HEK293 (cell line): ENCODE measurements around the gene KRIT1.

ENCODE experiments used
- CTCF ChIA-PET: fragments of 350-600 bp; formaldehyde crosslinking; extraction: SDS; loops from one replicate; lab custom pipeline; 2021; ENCODE audit warnings: antibody characterized with exemption; lab: Yijun Ruan, JAX
- POLR2A ChIA-PET: fragments of 300-600 bp; formaldehyde crosslinking; extraction: SDS; loops from one replicate; lab custom pipeline; 2020; ENCODE audit warnings: antibody characterized with exemption, inconsistent platforms; lab: Yijun Ruan, JAX
- H3K27ac ChIP-seq: fragments of 200-500 bp; sonication (Bioruptor generic); 2 replicates; pipeline ENCODE4 v1.5.1; 2014; ENCODE audit warnings: low read depth, low read length, control low read depth, inconsistent platforms; ENCODE audit errors: extremely low read depth
- H3K36me3 ChIP-seq, 2 experiments: fragments of 200-500 bp in 1 of 2; sonication (Bioruptor generic) in 1 of 2; 1 replicate in 1 of 2; 2 replicates in 1 of 2; pipeline ENCODE4 v1.5.1; 2014 to 2017; ENCODE audit warnings: inconsistent platforms in 2 of 2, low read length in 2 of 2; ENCODE audit not compliant: control insufficient read depth in 2 of 2, insufficient read depth in 1 of 2
- H3K4me1 ChIP-seq: fragments of 200-500 bp; sonication (Bioruptor generic); 2 replicates; pipeline ENCODE4 v1.5.1; 2014; ENCODE audit warnings: mild to moderate bottlenecking, low read length, inconsistent platforms; ENCODE audit not compliant: control insufficient read depth, insufficient read depth
- H3K4me3 ChIP-seq: 2 replicates; pipeline ENCODE4 v1.5.1; 2011; ENCODE audit warnings: low read depth, mild to moderate bottlenecking, control low read depth, low read length, moderate library complexity
- H3K9me3 ChIP-seq: fragments of 200-500 bp; sonication (Bioruptor generic); 2 replicates; pipeline ENCODE4 v1.5.1; 2014; ENCODE audit warnings: low read depth, low read length, inconsistent platforms; ENCODE audit not compliant: control insufficient read depth, insufficient read depth
- GLI4 ChIP-seq: fragments of 450-650 bp; formaldehyde crosslinking; IDR thresholded peaks from 2 replicates; pipeline ENCODE4 v1.5.1; 2016; ENCODE audit warnings: missing biosample characterization, missing genetic modification characterization
- HOXC10 ChIP-seq: sonication (generic); formaldehyde crosslinking; IDR thresholded peaks from 2 replicates; pipeline ENCODE4 v1.8.1; 2023; ENCODE audit warnings: mild to moderate bottlenecking, missing genetic modification reagents
- KLF16 ChIP-seq: fragments of 450-650 bp; formaldehyde crosslinking; IDR thresholded peaks from 2 replicates; pipeline ENCODE4 v1.5.1; 2017; ENCODE audit warnings: missing biosample characterization, missing genetic modification characterization
- KLF7 ChIP-seq: fragments of 450-650 bp; formaldehyde crosslinking; IDR thresholded peaks from 2 replicates; pipeline ENCODE4 v1.5.1; 2016; ENCODE audit warnings: missing biosample characterization, missing genetic modification characterization, borderline replicate concordance
- KLF9 ChIP-seq: fragments of 450-650 bp; formaldehyde crosslinking; IDR thresholded peaks from 2 replicates; pipeline ENCODE4 v1.5.1; 2016; ENCODE audit warnings: missing biosample characterization, missing genetic modification characterization, low read depth
- OVOL3 ChIP-seq: fragments of 450-650 bp; formaldehyde crosslinking; IDR thresholded peaks from 2 replicates; pipeline ENCODE4 v1.5.1; 2016; ENCODE audit warnings: missing biosample characterization, missing genetic modification characterization
- PRDM1 ChIP-seq: fragments of 450-650 bp; formaldehyde crosslinking; IDR thresholded peaks from 2 replicates; pipeline ENCODE4; 2016; ENCODE audit warnings: missing biosample characterization, missing genetic modification characterization
- RBAK ChIP-seq: fragments of 450-650 bp; formaldehyde crosslinking; IDR thresholded peaks from 2 replicates; pipeline ENCODE4 v1.5.1; 2016; ENCODE audit warnings: missing biosample characterization, missing genetic modification characterization
- SCRT1 ChIP-seq: fragments of 450-650 bp; formaldehyde crosslinking; IDR thresholded peaks from 2 replicates; pipeline ENCODE4 v1.5.1; 2016; ENCODE audit warnings: missing biosample characterization, missing genetic modification characterization, borderline replicate concordance
- TRIM28 ChIP-seq: IDR thresholded peaks from 2 replicates; pipeline ENCODE4 v1.6.1; 2011; ENCODE audit warnings: low read length, control low read depth, borderline replicate concordance
- YY2 ChIP-seq: fragments of 450-650 bp; formaldehyde crosslinking; IDR thresholded peaks from 2 replicates; pipeline ENCODE4 v1.5.1; 2016; ENCODE audit warnings: missing biosample characterization, missing genetic modification characterization
- ZBTB1 ChIP-seq: fragments of 450-650 bp; formaldehyde crosslinking; IDR thresholded peaks from 2 replicates; pipeline ENCODE4 v1.5.1; 2016; ENCODE audit warnings: missing biosample characterization, missing genetic modification characterization
- ZBTB21 ChIP-seq: fragments of 450-650 bp; formaldehyde crosslinking; IDR thresholded peaks from 2 replicates; pipeline ENCODE4 v1.5.1; 2017; ENCODE audit warnings: missing biosample characterization, missing genetic modification characterization
- ZNF10 ChIP-seq: fragments of 450-650 bp; formaldehyde crosslinking; IDR thresholded peaks from 2 replicates; pipeline ENCODE4 v1.5.1; 2017; ENCODE audit warnings: missing biosample characterization, missing genetic modification characterization
- ZNF133 ChIP-seq: fragments of 450-650 bp; formaldehyde crosslinking; IDR thresholded peaks from 2 replicates; pipeline ENCODE4 v1.5.1; 2016; ENCODE audit warnings: missing biosample characterization, missing genetic modification characterization
- ZNF155 ChIP-seq: fragments of 450-650 bp; formaldehyde crosslinking; IDR thresholded peaks from 2 replicates; pipeline ENCODE4 v1.5.1; 2016; ENCODE audit warnings: missing biosample characterization, missing genetic modification characterization
- ZNF157 ChIP-seq: fragments of 450-650 bp; formaldehyde crosslinking; IDR thresholded peaks from 2 replicates; pipeline ENCODE4 v1.5.1; 2016; ENCODE audit warnings: missing biosample characterization, missing genetic modification characterization
- ZNF174 ChIP-seq: fragments of 450-650 bp; formaldehyde crosslinking; IDR thresholded peaks from 2 replicates; pipeline ENCODE4 v1.5.0; 2017; ENCODE audit warnings: missing biosample characterization, mild to moderate bottlenecking, missing genetic modification characterization
- ZNF248 ChIP-seq: fragments of 450-650 bp; formaldehyde crosslinking; IDR thresholded peaks from 2 replicates; pipeline ENCODE4 v1.5.1; 2017; ENCODE audit warnings: missing biosample characterization, missing genetic modification characterization
- ZNF266 ChIP-seq: fragments of 450-650 bp; formaldehyde crosslinking; IDR thresholded peaks from 2 replicates; pipeline ENCODE4 v1.5.1; 2016; ENCODE audit warnings: missing biosample characterization, missing genetic modification characterization, low read depth
- ZNF292 ChIP-seq: fragments of 450-650 bp; formaldehyde crosslinking; IDR thresholded peaks from 2 replicates; pipeline ENCODE4 v1.5.1; 2016; ENCODE audit warnings: low read depth, missing biosample characterization, missing genetic modification characterization, borderline replicate concordance
- ZNF426 ChIP-seq: fragments of 450-650 bp; formaldehyde crosslinking; IDR thresholded peaks from 2 replicates; pipeline ENCODE4 v1.5.1; 2017; ENCODE audit warnings: missing biosample characterization, missing genetic modification characterization, mild to moderate bottlenecking, inconsistent platforms, moderate library complexity
- ZNF510 ChIP-seq: fragments of 450-650 bp; formaldehyde crosslinking; IDR thresholded peaks from 2 replicates; pipeline ENCODE4 v1.5.1; 2018; ENCODE audit warnings: mild to moderate bottlenecking, missing genetic modification characterization, missing biosample characterization; ENCODE audit not compliant: insufficient replicate concordance
- ZNF544 ChIP-seq: fragments of 450-650 bp; formaldehyde crosslinking; IDR thresholded peaks from 2 replicates; pipeline ENCODE4 v1.5.0; 2017; ENCODE audit warnings: missing biosample characterization, missing genetic modification characterization
- ZNF610 ChIP-seq: fragments of 450-650 bp; formaldehyde crosslinking; IDR thresholded peaks from 2 replicates; pipeline ENCODE4 v1.5.1; 2016; ENCODE audit warnings: missing biosample characterization, missing genetic modification characterization, borderline replicate concordance
- ZNF701 ChIP-seq: fragments of 450-650 bp; formaldehyde crosslinking; IDR thresholded peaks from 2 replicates; pipeline ENCODE4 v1.5.1; 2016; ENCODE audit warnings: missing biosample characterization, missing genetic modification characterization
- ZNF792 ChIP-seq: fragments of 450-650 bp; formaldehyde crosslinking; IDR thresholded peaks from 2 replicates; pipeline ENCODE4 v1.5.1; 2016; ENCODE audit warnings: missing biosample characterization, missing genetic modification characterization
- ZSCAN23 ChIP-seq: fragments of 450-650 bp; formaldehyde crosslinking; IDR thresholded peaks from 2 replicates; pipeline ENCODE4 v1.5.1; 2016; ENCODE audit warnings: missing biosample characterization, missing genetic modification characterization
- TF ChIP-seq, protein P1 (sequence below): fragments of 450-650 bp; formaldehyde crosslinking; IDR thresholded peaks from 2 replicates; pipeline ENCODE4 v1.5.1; 2017; ENCODE audit warnings: missing biosample characterization, mild to moderate bottlenecking, missing genetic modification characterization, moderate library complexity
- TF ChIP-seq, protein P2 (sequence below): fragments of 450-650 bp; formaldehyde crosslinking; IDR thresholded peaks from 2 replicates; pipeline ENCODE4 v1.5.1; 2016; ENCODE audit warnings: missing biosample characterization, missing genetic modification characterization
- TF ChIP-seq, protein P3 (sequence below): fragments of 450-650 bp; formaldehyde crosslinking; IDR thresholded peaks from 2 replicates; pipeline ENCODE4 v1.5.1; 2016; ENCODE audit warnings: missing biosample characterization, missing genetic modification characterization
- TF ChIP-seq, protein P4 (sequence below): fragments of 450-650 bp; formaldehyde crosslinking; IDR thresholded peaks from 2 replicates; pipeline ENCODE4 v1.5.1; 2017; ENCODE audit warnings: missing biosample characterization, missing genetic modification characterization
- TF ChIP-seq, protein P5 (sequence below): fragments of 450-650 bp; formaldehyde crosslinking; IDR thresholded peaks from 2 replicates; pipeline ENCODE4 v1.5.1; 2016; ENCODE audit warnings: missing biosample characterization, missing genetic modification characterization

Gene KRIT1

DNA sequence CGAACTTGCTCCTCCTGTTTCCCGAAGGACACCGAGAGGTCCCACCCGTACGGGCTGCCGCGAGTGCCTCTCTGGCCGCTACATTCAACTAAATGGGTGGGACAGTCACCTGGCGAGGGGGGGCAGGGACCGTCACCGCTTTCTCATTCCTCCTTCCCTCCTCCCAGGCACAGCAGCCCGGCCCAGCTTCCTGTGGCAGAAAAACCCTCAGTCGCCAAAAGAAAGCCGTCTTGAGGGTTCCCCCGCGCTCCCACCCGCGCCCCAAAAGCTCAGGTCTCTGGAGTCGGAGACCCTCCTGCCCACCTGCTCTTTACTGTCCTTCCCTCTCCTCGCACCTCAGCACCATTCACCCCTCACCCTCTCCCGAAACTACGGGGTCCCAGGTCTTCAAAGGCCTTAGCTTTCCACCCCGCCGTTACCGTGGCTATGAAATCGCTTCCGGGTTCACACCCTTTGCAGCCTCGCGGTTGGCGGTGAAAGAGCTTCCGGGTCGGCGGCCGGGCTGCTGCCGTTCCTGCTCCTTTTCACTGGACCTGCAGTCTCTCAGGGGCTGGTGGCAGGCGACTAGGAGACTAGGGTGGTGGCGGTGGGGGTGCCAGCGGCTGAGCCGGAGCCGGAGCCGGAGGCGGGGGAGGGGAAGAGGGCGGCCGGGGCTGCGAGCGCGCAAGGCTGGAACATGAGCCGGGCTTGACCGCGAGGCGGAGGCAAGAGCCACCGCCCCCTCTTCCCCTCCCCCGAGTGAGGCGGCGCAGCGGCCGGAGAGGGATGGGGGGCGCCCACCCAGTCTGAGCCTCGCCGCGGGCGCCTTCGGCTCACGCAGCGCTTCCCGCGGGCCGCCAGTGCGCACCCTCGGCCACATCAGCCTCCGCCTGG is at the start of gene KRIT1, which contains the start of gene ANKIB1:
TSS of gene KRIT1 (minus strand) at position 428 of the 873 bp plus-strand sequence. CDS start 3,779 bp downstream, outside the sequence.
TSS of gene ANKIB1 (plus strand) at position 488 of the 873 bp plus-strand sequence. CDS start 49,005 bp downstream, outside the sequence.
- POLR2A ChIA-PET: interaction anchor here (0.6 to 1.9 kb wide), 13 partner anchors 9 to 283 kb away, joined by 3 to 22 read pairs (median 4); partner anchors contain the start of genes CYP51A1, GATAD1, PEX1 and RBM48
- peaks cover 4% of the 10 kb centered on the region; the same call in 1 of the 2 replicates for H3K4me1 ChIP-seq
- H3K9me3 ChIP-seq: no peaks in the 10 kb centered on the region
- H3K4me3 ChIP-seq: peak within 1 kb of the TSS; percentile 93
- H3K36me3 ChIP-seq: peaks cover 6 to 19% of the 10 kb centered on the region in 2 experiments
- peak within 1 kb of the TSS; percentile 81 for H3K27ac ChIP-seq
- CTCF ChIA-PET: interaction anchor here (0.6 to 1.6 kb wide), 5 partner anchors 68 to 374 kb away, joined by 3 to 9 read pairs (median 3); partner anchors contain the start of gene GATAD1
- 0 out of 2 replicates have a peak, but pooled peaks have one; percentile 48 for TF ChIP-seq GLI4
- TF ChIP-seq ZNF248 (tag by site-specific recombination): no peak
- no peak for TF ChIP-seq SCRT1 (tag by site-specific recombination)
- peak; percentile 46; the same call in 1 of the 2 replicates for TF ChIP-seq KLF9 (tag by site-specific recombination)
- TF ChIP-seq HOXC10: no peak
- TF ChIP-seq, protein P1, sequence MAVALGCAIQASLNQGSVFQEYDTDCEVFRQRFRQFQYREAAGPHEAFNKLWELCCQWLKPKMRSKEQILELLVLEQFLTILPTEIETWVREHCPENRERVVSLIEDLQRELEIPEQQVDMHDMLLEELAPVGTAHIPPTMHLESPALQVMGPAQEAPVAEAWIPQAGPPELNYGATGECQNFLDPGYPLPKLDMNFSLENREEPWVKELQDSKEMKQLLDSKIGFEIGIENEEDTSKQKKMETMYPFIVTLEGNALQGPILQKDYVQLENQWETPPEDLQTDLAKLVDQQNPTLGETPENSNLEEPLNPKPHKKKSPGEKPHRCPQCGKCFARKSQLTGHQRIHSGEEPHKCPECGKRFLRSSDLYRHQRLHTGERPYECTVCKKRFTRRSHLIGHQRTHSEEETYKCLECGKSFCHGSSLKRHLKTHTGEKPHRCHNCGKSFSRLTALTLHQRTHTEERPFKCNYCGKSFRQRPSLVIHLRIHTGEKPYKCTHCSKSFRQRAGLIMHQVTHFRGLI: no peak
- TF ChIP-seq ZSCAN23 (tag by site-specific recombination): no peak
- no peak for TF ChIP-seq KLF7 (tag by site-specific recombination)
- no peak for TF ChIP-seq PRDM1 (tag by site-specific recombination)
- TF ChIP-seq ZNF510 (tag by site-specific recombination): no peak
- no peak for TF ChIP-seq ZNF174 (tag by site-specific recombination)
- TF ChIP-seq ZNF701 (tag by site-specific recombination): no peak
- TF ChIP-seq OVOL3 (tag by site-specific recombination): 0 out of 2 replicates have a peak, but pooled peaks have one; percentile 27
- TF ChIP-seq ZNF426 (tag by site-specific recombination): no peak
- TF ChIP-seq, protein P2, sequence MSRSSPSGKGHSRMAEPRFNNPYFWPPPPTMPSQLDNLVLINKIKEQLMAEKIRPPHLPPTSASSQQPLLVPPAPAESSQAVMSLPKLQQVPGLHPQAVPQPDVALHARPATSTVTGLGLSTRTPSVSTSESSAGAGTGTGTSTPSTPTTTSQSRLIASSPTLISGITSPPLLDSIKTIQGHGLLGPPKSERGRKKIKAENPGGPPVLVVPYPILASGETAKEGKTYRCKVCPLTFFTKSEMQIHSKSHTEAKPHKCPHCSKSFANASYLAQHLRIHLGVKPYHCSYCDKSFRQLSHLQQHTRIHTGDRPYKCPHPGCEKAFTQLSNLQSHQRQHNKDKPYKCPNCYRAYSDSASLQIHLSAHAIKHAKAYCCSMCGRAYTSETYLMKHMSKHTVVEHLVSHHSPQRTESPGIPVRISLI (tag by site-specific recombination): no peak
- TF ChIP-seq ZBTB21 (tag by site-specific recombination): 0 out of 2 replicates have a peak, but pooled peaks have one; percentile 23
- TF ChIP-seq, protein P3, sequence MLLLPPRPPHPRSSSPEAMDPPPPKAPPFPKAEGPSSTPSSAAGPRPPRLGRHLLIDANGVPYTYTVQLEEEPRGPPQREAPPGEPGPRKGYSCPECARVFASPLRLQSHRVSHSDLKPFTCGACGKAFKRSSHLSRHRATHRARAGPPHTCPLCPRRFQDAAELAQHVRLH: peak; percentile 99
- TF ChIP-seq KLF16 (tag by site-specific recombination): peak; percentile 81; the same call in 1 of the 2 replicates
- no peak for TF ChIP-seq TRIM28
- TF ChIP-seq ZBTB1: no peak
- TF ChIP-seq, protein P4, sequence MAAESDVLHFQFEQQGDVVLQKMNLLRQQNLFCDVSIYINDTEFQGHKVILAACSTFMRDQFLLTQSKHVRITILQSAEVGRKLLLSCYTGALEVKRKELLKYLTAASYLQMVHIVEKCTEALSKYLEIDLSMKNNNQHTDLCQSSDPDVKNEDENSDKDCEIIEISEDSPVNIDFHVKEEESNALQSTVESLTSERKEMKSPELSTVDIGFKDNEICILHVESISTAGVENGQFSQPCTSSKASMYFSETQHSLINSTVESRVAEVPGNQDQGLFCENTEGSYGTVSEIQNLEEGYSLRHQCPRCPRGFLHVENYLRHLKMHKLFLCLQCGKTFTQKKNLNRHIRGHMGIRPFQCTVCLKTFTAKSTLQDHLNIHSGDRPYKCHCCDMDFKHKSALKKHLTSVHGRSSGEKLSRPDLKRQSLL: peak; percentile 69
- TF ChIP-seq RBAK (tag by site-specific recombination): no peak
- TF ChIP-seq ZNF10 (tag by site-specific recombination): no peak
- TF ChIP-seq ZNF610 (tag by site-specific recombination): no peak
- TF ChIP-seq ZNF792 (tag by site-specific recombination): no peak
- no peak for TF ChIP-seq ZNF266 (tag by site-specific recombination)
- no peak for TF ChIP-seq ZNF157
- no peak for TF ChIP-seq ZNF155
- TF ChIP-seq YY2 (tag by site-specific recombination): no peak
- TF ChIP-seq, protein P5, sequence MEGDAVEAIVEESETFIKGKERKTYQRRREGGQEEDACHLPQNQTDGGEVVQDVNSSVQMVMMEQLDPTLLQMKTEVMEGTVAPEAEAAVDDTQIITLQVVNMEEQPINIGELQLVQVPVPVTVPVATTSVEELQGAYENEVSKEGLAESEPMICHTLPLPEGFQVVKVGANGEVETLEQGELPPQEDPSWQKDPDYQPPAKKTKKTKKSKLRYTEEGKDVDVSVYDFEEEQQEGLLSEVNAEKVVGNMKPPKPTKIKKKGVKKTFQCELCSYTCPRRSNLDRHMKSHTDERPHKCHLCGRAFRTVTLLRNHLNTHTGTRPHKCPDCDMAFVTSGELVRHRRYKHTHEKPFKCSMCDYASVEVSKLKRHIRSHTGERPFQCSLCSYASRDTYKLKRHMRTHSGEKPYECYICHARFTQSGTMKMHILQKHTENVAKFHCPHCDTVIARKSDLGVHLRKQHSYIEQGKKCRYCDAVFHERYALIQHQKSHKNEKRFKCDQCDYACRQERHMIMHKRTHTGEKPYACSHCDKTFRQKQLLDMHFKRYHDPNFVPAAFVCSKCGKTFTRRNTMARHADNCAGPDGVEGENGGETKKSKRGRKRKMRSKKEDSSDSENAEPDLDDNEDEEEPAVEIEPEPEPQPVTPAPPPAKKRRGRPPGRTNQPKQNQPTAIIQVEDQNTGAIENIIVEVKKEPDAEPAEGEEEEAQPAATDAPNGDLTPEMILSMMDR: peak; percentile 67
- TF ChIP-seq ZNF544 (tag by site-specific recombination): no peak
- no peak for TF ChIP-seq ZNF133 (tag by site-specific recombination)
- no peak for TF ChIP-seq ZNF292 (tag by site-specific recombination)
